Measurements from ENCODE around the gene SHCBP1L. TPM values are rescaled to one million over a fixed set of nuclear protein-coding genes. Genes with fewer than 3 reads are reported as not detected.

The SHCBP1L gene
- total and polyA plus RNA-seq, 9 donors: not detected

- WGBS, 3 donors: 88 to 92% (median 88%) methylated on average over 2 of the region's 2 CpGs
- intact Hi-C loops (cut with DNase I): no loop called here
- Histone ChIP-seq H3K4me1 (ENCODE audit: insufficient read depth) (no peaks in the 10 kb centered on the region), H3K27ac (no peak overlapping the region), H3K4me3 (no peak overlapping the region), H3K36me3 (peaks cover 4% of the 10 kb centered on the region), H3K9me3 (no peaks in the 10 kb centered on the region), H3K27me3 (no peaks in the 10 kb centered on the region)
- no peak for DNase-seq
- no peak for TF ChIP-seq EP300 (IDR thresholded peaks at IDR 0.05)
These were observed 77.1 kb downstream of the SHCBP1L start for GRCh38 chr1:182875889-182876288.

GRCh38 chr1:182872881-182873280, 80.1 kb downstream of the SHCBP1L start:
- 94 to 95% (median 95%) methylated on average over 3 of the region's 3 CpGs for WGBS, 3 donors

GRCh38 chr1:182869241-182869666, 83.7 kb downstream of the SHCBP1L start:
- intact Hi-C loops (cut with DNase I): no loop called here
- 94 to 97% (median 95%) methylated on average over 12 of the region's 12 CpGs for WGBS, 3 donors
- no peaks in the 10 kb centered on the region for H3K36me3 ChIP-seq

More at GRCh38 chr1:182872881-182873280, 80.1 kb downstream of the SHCBP1L start:
- no peak overlapping the region for H3K4me3 ChIP-seq
- TF ChIP-seq CTCF (IDR thresholded peaks at IDR 0.05) (no peak), POLR2A (IDR thresholded peaks at IDR 0.05) (no peak), EP300 (IDR thresholded peaks at IDR 0.05) (no peak)
- intact Hi-C loops (cut with DNase I): no loop called here
- no peaks in the 10 kb centered on the region for H3K4me1 ChIP-seq (ENCODE audit: insufficient read depth)
- no peak for DNase-seq
- no peaks in the 10 kb centered on the region for H3K9me3 ChIP-seq
- H3K27me3 ChIP-seq: no peaks in the 10 kb centered on the region
- no peak overlapping the region for H3K27ac ChIP-seq
- no peaks in the 10 kb centered on the region for H3K36me3 ChIP-seq

GRCh38 chr1:182867861-182868260, 85.1 kb downstream of the SHCBP1L start:
- Histone ChIP-seq H3K27ac (no peak overlapping the region), H3K9me3 (no peaks in the 10 kb centered on the region)
- TF ChIP-seq CTCF (IDR thresholded peaks at IDR 0.05) (no peak), POLR2A (IDR thresholded peaks at IDR 0.05) (no peak), EP300 (IDR thresholded peaks at IDR 0.05) (no peak)

More at GRCh38 chr1:182869241-182869666, 83.7 kb downstream of the SHCBP1L start:
- H3K27ac ChIP-seq: no peak overlapping the region
- no peak overlapping the region for H3K4me3 ChIP-seq
- TF ChIP-seq EP300 (IDR thresholded peaks at IDR 0.05) (no peak), CTCF (IDR thresholded peaks at IDR 0.05) (no peak), POLR2A (IDR thresholded peaks at IDR 0.05) (no peak)
- DNase-seq: no peak
- H3K4me1 ChIP-seq (ENCODE audit: insufficient read depth): no peaks in the 10 kb centered on the region
- H3K9me3 ChIP-seq: no peaks in the 10 kb centered on the region
- no peaks in the 10 kb centered on the region for H3K27me3 ChIP-seq

GRCh38 chr1:182863940-182864339, 89.0 kb downstream of the SHCBP1L start:
- H3K9me3 ChIP-seq: no peaks in the 10 kb centered on the region
- TF ChIP-seq CTCF (IDR thresholded peaks at IDR 0.05) (no peak), EP300 (IDR thresholded peaks at IDR 0.05) (no peak), POLR2A (IDR thresholded peaks at IDR 0.05) (no peak)
- DNase-seq: no peak
- 92 to 96% (median 94%) methylated on average over 5 of the region's 5 CpGs for whole genome bisulfite sequencing, 3 donors
- H3K4me1 ChIP-seq (ENCODE audit: insufficient read depth): no peaks in the 10 kb centered on the region
- H3K27me3 ChIP-seq: no peaks in the 10 kb centered on the region
- no peak overlapping the region for H3K27ac ChIP-seq
- H3K36me3 ChIP-seq: peaks cover 2% of the 10 kb centered on the region
- H3K4me3 ChIP-seq: no peak overlapping the region
- intact Hi-C loops (cut with DNase I): no loop called here

More at GRCh38 chr1:182867861-182868260, 85.1 kb downstream of the SHCBP1L start:
- H3K27me3 ChIP-seq: no peaks in the 10 kb centered on the region
- H3K4me3 ChIP-seq: no peak overlapping the region
- no peaks in the 10 kb centered on the region for H3K4me1 ChIP-seq (ENCODE audit: insufficient read depth)
- no peak for DNase-seq
- intact Hi-C loops (cut with DNase I): no loop called here
- H3K36me3 ChIP-seq: no peaks in the 10 kb centered on the region

Data from ovary (tissue), 9 donors.